ENCODE data around the gene KLK10.

- no peak for TF ChIP-seq CTCF (optimal IDR thresholded peaks at IDR 0.05 in 1 of 3, IDR thresholded peaks at IDR 0.05 in 1 of 3, conservative IDR thresholded peaks at IDR 0.05 in 1 of 3; ENCODE audit: extremely low read depth in 1 of 3, insufficient read depth in 2 of 3, low read length in 3 of 3)
- no peak for TF ChIP-seq EZH2 (IDR thresholded peaks at IDR 0.05; ENCODE audit: low read length)
These were observed 5.4 kb upstream of the KLK10 start for GRCh38 chr19:51024924-51025323.
